GM18873 (cell line): ENCODE measurements around the gene NAV2.

Experiments
- ATAC-seq: cut with Tn5 transposase; IDR thresholded peaks from one replicate; pipeline ENCODE4 v1.9.1; 2021; ENCODE audit warnings: mild to moderate bottlenecking, moderate library complexity, moderate number of reproducible peaks; ENCODE audit not compliant: unreplicated experiment, low FRiP score

Gene NAV2

DNA sequence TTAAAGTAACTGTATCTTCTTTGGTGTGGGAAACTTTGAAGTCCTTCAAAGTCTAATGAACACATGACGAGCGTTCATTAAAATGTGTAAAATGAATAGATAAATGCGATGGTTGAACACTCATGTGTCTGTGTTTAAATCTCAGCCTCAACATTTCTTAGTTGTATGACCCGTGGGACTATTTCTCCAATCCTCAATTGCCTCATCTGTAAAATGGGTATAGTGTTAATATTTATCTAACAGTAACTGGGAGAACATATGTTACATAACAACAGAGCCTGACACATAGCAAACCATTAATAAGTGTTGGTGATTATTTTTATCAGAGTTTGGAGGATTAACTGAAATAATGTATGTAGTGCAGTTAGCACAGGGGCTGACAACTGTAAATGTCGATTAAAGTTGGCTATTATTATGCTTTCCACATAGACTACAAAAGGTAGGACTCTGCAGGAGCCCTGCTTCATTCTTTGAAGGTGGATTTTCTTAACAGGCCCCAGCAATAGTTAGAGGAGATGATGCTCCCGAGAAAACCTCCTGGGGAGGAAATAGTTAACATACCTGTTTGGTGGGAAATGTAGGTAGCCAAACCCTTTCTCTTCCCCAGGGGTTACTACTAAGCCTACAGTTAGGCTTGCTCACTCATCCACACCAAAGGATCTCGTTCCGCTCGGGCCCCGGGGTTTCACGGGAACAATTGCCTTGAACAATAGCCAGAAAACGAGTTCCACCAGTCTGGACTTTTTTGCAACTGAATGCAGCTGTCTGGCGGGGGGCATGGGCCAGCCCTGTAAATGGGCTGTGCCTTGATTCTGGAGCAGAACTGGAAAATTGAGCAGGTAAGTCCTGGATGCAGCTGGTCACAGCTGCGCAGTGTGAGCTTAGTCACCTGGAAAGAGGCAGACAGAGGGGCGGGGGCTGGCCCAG, 314.3 kb downstream of the NAV2 start:
- no peak for ATAC-seq

GRCh38 chr11:20027556-20028013, 314.9 kb downstream of the NAV2 start:
- no peak for ATAC-seq

DNA sequence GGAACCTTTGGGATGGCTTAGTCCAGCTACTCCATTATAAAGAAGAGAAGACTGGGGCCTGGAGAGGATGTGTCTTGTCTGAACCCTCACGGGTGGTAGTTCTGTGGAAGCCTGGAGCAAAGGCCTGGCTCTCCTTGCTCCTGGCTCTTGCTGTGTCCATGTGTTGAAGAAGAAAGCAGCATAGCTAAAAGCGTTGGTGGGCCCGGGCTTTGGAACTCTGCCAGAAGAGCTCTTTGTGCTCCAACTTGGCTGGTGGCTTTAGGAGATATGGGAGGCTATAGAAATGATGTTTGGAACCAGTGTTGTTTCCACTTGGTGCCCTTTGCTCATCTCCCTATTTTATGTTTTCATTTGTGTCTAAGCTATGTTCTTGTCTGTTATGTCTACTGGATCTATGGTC, 316.6 kb downstream of the NAV2 start:
- ATAC-seq = no peak

DNA sequence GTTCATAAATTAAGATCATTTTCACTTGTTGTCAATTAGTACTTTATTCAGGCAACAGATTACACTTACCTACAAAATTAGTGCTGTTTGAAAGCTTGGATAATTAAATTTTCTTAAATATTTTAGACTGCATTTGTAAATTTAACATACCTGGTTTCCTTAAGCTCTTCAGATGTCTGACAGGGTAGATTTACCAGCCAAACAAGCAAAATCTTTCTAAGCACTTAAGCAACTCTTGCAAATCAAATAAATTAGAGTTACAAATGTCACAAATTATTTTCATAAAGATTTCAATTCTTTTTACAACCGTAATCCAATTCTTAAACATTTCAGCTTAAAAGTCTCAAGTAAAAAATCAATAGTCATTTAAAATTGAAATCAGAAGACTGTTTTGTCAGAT, 317.8 kb downstream of the NAV2 start:
- no peak for ATAC-seq

- no peak for ATAC-seq
Observed at GRCh38 chr11:20031155-20032001, 318.7 kb downstream of the NAV2 start.

- ATAC-seq = no peak
Observed at GRCh38 chr11:20032127-20032526, 319.5 kb downstream of the NAV2 start.

GRCh38 chr11:20032577-20033260, 320.1 kb downstream of the NAV2 start:
- no peak for ATAC-seq

GRCh38 chr11:20033806-20034205, 321.2 kb downstream of the NAV2 start:
- ATAC-seq = no peak

DNA sequence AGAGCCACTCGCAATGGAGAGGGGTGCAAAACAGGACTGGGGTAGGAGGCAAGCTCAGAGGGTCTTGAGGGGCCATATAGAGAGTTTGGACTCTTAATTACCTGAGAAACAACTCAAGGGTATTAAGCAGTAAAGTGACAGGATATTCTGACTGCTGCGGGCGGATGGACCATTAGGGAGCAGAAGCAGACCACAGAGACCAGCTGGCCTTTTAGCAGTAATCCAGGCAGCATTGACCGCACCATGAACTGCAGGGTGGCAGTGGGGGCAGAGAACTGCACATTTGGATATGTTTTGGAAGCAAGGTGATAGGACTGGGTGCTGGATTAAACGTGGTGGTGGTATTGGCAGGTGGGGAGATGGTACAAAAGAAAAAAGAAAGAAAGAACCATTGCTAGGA, 322.3 kb downstream of the NAV2 start:
- ATAC-seq = no peak

- no peak for ATAC-seq
Observed at GRCh38 chr11:20035375-20035700, 322.7 kb downstream of the NAV2 start.

DNA sequence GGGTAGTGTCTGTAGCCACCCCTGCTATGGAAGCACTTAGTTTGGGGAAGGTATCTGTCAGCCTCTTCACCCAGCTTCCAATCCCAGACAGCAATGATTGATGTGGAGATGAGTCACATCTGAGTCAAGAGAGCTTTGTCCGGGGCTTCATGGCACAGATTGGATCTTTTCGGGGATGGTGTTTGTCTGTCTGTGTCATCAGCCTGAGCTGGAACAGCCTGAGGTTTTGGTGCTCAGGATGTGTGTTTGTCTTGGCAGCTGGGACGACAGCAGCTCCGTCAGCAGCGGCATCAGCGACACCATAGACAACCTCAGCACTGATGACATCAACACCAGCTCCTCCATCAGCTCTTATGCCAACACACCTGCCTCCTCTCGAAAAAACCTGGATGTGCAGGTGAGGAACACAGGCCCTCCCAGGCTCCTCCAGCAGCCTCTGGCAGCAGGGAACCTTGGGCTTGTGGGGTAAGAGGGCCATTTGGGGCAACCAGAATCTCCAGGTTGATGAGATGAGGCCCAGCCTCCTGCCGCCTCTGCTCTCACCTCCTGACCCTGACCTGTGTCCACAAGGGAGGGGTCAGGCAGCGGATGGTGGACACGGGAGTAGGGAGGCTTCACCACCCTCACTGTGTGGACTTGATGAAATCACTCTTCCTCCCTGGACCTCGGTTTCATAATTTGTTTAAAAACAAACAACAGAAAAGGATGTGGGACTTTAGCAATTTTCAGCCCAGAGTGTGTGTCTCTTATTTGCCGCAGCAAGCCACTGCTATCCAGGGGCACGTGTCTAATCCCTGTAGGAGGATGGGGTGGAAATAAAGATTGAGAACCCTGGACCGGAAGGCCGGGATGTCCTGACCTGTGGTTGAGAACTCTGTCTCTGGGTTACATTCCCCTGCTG, 323.3 kb downstream of the NAV2 start:
- no peak for ATAC-seq

DNA sequence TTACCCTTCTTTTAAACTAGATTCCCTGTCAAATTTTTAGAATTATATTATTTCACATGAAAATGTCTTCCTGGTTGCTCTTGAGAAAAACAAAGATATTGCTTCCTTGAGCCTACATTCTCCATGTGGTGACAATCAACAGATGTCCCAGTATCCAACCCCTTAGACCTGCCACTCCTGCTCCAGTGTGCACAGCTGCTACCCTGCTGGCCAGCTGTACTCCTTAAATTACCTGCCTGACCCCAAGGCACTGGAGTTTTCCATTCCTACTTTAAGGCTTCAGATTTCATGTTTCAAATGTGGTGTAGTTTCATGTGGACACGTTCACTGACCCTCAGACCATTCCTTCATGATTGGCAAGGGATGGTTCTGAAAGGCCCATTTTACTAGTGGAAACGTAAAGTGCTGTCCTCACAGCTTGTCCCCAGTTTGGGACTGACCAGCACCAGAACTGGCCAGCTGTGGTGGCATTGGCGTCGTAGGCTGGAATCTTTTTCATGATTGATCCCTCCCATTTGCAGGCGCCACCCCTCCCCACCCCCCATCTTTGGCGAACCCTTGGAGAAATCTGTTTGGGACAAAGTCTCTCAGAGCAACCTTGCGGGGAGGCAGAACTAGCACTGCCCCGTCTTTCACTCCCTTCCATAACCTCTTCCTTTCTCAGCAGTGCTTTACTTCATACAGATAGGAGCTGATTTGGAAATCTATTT, 324.1 kb downstream of the NAV2 start:
- no peak for ATAC-seq

DNA sequence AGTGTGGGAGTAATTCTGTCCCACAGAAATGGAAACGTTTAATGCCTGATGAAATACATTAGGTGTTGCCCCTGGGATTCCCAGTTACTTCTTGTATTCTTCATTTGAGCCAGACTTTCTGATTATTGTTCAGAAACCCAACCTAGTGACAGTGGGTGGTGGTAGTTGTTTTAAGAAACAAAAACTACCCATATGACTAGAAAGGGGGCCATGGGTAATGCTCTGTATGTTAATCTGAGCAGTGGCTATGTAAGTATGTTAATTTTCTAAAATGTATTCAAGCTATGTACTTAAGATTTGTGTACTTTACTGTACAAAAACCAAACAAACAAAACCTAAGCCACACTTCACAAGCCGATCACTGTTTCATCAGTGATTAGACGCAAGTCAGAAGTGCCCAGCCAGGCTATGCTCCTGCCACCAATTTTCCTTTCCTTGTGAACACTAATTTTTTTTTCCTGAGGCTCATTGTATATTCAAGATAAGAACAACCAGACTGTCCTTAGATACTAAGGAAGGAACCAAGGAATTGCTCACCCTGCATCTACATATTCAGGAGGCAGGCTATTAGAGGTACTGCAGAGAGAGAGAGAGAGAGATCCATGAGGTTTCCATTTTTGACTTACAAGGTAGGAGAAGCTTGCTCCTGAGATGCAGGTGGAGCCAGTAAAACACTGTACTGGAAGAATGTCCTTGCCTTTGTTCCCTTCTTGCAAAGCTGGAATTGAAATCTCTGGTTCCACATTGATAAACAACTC, 324.9 kb downstream of the NAV2 start:
- ATAC-seq = no peak

DNA sequence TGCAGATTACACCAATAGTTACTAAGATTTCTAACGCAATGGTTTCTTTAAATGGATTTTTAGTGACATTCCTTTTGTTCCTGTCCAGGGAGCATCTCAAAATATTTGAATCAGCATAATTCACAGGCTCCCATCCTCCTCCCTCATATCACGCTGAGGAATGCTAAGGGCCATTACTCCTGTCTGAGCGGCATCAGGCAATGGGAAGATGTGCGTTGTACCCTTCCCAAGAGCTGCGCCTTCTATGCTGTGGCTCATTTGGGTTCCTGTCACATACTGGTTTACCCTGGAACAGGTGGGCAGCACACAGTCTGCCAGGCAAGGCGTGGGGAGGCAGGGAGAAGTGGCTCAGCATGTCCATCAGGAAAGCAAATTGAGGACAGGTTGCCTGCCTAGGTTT, 325.8 kb downstream of the NAV2 start:
- no peak for ATAC-seq

DNA sequence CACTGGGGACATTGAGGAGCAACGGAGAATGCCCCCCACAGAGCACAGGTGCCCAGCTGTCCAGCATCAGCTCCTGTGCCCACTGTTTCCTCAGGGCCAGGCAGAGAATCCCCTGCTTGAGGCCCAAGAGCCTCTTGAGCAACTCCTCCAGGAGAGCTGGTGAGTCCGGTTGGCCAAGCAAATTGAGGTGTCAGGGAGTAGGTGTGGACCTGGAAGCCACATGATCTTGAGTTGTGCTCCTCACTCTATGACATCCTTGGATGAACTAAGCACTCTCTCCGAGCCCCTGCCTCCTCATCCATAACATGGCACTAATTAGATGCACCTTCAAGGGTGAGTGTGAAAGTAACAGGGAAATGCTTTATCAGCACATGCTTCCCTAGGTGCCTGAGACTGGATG, 326.3 kb downstream of the NAV2 start:
- ATAC-seq = no peak

GRCh38 chr11:20041499-20041898, 328.9 kb downstream of the NAV2 start:
- ATAC-seq = no peak

GRCh38 chr11:20042045-20042639, 329.5 kb downstream of the NAV2 start:
- ATAC-seq = no peak

GRCh38 chr11:20042811-20043341, 330.2 kb downstream of the NAV2 start:
- no peak for ATAC-seq
